ENCODE results near the gene KRTAP4-3.

GRCh38 chr17:41168121-41168520, at the start of gene KRTAP4-3:
- TF ChIP-seq CTCF (IDR thresholded peaks at IDR 0.05; ENCODE audit: low read length) (no peak), EZH2 (IDR thresholded peaks at IDR 0.05; ENCODE audit: borderline replicate concordance, low read length) (no peak)

All from OCI-LY1 (cell line).